CD1c-positive myeloid dendritic cell (primary cell): ENCODE measurements around the gene SELP.

Experiments used
- DNase-seq: peaks from one replicate; pipeline ENCODE4 v3.0.0-alpha.2; 2016; ENCODE audit errors: extremely low spot score

The SELP gene

GRCh38 chr1:169576241-169576934 lies 53.5 kb downstream of the SELP start:
- no peak for DNase-seq

DNA sequence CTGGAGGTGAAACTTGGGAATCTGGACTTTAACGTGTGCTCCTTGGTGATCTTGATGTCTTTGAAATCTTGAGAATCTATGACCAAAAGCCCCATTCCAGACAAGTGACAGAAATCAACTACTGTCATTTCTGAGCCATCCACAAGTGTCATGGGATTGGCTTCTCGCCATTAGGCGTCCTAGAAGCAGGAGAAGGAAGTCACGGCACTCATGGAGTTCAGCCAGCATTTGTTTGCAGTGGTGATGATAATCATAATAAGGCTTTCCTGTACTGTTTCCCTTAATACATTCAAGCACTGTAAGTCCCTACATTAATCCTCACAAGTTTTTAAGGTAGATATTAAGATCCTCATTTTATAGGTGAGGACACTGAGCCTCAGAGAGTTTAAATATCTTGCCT lies 55.6 kb downstream of the SELP start:
- DNase-seq, result no peak

DNA sequence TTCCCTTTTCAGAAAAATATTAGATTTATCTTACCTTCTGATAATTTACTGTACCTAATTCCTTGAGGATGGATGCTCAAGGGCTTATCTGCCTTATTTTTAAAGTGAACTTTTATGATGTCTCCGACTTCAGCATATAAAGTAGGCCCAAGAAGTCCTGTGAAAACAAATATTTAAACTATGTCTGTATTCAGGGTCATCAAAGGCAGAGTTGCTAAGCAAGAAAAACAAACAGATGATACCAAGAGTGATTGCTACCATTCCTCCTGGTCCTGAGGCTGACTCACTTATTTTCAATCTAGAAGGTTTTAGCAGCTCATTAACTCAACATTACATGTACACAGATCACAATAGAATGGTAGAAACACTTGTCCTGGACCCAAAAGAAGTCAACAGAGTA lies 57.7 kb downstream of the SELP start:
- DNase-seq, result no peak

GRCh38 chr1:169571450-169571849 lies 58.5 kb downstream of the SELP start:
- no peak for DNase-seq

DNA sequence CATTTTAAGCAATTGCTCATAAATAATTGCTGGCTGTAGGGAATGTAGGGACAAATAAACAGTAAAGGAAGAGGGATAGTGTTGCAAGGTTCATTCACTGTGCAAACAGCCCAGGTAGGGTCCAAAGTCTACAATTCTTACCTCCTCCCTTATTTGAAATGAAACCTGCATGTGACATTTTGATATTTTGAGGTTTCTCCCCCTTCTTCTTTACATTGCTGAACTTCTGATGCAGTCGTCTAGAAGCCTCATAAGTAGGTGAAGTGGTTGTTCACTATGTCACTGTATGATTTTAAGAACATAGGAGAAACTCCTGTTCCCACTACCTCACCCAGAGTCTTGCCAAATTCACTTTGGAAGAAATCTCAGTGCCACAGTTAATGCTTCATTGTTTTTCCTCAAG lies 59.8 kb downstream of the SELP start:
- DNase-seq, result no peak

- DNase-seq, result no peak
Observed at GRCh38 chr1:169568497-169568896, 61.4 kb downstream of the SELP start.

DNA sequence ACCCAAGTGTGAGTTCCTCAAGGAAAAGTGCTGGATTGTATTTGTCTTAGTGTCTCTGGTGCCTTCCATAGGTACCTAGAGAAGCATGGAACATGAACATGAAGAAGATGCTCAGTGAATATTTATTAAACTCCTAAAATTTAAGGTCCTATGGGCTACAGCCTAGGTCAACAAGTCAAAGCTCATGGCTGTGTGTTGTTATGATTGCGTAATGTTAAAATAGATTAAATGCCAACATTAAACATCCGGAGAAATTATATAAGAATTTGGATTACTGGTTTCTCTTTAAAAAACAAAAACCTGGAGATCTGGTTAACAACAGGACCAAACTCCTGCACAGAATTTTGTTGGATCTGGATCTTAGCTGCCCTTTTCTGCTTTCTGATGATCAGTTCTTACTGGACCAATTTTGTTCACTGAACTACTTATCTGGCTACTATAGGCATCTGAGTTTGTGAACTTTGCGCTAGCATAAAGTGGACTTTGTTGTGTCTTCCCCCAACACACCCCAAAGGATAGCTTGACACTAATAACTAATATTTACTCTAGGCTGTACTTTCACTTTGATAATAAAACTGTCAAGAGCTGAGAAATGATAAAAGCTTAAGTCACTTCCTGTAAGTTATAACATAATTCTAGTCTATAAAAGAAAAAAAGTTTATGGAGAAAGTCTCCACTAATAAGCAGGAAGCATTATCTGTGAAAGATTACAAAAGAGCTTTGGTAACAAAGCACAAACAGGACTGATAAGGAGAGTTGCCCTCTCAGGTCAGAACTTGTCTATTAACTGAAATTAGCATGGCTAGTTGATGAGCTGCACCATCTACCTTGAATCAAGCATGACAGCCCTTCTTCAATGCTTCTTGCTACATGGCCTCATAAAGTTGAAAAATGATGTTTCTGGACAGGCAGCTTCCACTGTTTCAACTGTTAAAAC lies 64.3 kb downstream of the SELP start:
- DNase-seq, result no peak

GRCh38 chr1:169563650-169564049 lies 66.3 kb downstream of the SELP start:
- DNase-seq, result no peak

DNA sequence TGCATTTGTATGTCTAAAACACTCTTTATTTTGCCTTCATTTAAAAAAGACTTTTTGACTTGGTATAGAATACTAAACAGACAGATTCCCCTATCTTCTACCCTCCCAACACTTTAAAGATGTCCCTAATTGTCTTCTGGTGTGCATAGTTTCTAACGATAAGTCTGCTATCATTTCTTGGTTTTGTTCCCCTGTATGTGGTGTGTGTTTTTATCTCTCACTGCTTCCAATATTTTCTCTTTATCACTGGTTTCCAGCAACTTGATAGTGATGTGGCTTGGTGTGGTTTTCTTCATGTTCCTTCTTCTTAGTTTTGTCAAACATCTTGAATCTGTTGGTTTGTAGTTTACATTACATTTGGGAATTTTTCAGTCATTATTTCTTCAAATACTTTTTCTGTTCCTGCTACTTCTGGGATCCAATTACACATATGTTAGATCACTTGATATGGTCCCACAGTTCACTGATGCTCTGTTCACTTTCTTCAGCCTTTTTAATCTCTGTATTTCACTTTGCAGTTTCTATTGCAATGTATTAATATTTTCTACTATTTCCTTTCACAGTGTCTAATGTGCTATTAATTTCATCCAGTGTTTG lies 66.8 kb downstream of the SELP start:
- no peak for DNase-seq

GRCh38 chr1:169561692-169562091 lies 68.2 kb downstream of the SELP start:
- DNase-seq, result no peak

DNA sequence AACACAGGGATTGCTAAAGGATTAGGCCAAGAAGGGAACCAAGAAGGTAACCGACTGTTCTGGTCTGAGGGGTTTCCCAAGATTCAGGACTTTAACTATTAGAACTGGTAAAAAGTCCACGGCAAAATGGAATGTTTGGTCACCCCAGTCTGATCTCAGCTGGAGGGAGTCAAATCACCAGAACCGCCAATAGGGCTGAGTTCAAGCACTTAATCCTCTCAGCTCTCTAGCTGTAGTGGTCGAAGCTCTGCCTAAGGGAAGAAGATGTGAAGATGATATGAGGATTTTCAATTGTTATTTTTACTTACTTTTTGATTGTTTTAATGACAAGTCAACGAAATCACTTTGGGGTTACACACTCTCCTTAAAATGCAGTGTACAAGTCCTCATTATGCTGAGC lies 72.8 kb downstream of the SELP start:
- no peak for DNase-seq

DNA sequence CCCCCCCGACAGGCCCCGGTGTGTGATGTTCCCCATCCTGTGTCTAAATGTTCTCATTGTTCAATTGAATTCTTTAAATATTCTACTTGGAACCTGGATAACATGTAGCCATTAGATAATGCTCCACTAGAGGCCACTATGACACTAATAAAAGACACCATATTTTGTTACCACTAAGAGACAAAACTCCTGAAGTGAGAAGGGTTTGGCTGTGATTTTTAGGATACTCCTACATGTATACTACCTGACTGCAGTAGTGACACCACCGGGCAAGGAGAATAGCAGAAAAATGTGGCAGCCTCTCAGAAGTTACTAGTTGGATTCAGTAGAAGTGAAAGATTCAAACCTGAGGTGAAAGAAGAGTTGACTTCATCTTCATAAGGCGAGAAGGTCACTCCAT lies 79.6 kb downstream of the SELP start:
- DNase-seq, result peak; percentile 48

GRCh38 chr1:169548282-169548681 lies 81.6 kb downstream of the SELP start:
- DNase-seq, result no peak

- peak; percentile 80 for DNase-seq
Observed at GRCh38 chr1:169546087-169546995, 83.6 kb downstream of the SELP start.

- DNase-seq, result no peak
Observed at GRCh38 chr1:169545472-169545871, 84.5 kb downstream of the SELP start.

DNA sequence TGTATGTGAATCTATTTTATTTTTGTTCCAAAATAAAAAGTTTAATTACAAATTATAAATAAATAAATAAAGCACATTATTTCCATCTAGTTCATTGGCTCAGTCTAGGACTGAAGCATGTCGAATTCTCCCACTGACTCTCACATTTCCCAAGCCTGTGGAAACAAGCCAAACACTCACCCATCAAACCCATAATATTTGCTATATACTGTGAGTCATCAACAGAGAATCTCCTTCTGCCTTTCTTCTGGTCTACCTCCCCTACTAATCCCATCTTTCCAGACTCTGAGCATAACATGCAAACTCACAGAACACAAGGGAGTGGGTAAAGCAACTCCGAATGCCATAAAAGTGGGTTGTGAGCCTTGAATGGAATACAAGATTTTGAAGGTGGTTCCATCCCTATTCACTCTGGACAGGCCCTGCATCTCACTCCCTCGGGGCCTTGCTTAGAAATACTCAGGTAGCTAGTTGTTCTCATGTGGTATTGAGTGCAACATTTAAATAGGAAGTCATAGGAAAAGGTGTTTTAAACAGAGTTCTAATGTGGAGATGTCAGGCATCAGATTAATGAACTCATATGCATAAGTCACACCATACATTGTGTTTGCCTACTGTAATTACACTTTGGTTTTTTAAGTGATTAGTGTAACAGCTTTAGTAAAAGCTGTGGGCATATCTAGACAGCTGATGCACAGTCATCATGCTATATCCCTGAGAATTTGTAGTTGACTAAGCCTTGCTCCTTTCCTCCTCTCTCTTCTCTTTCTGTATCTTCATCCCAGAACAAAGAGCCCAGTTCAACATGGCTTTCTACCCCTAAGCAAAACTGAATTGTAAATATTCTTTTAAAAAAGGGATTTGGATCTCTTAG lies 90.7 kb downstream of the SELP start:
- no peak for DNase-seq
